ENCODE measurements around the gene TNFRSF18.

The TNFRSF18 gene

GRCh38 chr1:1213345-1214265, 7.2 kb upstream of the TNFRSF18 start, which contains the start of gene TNFRSF4:
Gene TNFRSF4 (minus strand): TSS chr1:1214153. CDS start chr1:1214127, 26 bp downstream.
- no peak for DNase-seq (ENCODE audit: low spot score)

DNA sequence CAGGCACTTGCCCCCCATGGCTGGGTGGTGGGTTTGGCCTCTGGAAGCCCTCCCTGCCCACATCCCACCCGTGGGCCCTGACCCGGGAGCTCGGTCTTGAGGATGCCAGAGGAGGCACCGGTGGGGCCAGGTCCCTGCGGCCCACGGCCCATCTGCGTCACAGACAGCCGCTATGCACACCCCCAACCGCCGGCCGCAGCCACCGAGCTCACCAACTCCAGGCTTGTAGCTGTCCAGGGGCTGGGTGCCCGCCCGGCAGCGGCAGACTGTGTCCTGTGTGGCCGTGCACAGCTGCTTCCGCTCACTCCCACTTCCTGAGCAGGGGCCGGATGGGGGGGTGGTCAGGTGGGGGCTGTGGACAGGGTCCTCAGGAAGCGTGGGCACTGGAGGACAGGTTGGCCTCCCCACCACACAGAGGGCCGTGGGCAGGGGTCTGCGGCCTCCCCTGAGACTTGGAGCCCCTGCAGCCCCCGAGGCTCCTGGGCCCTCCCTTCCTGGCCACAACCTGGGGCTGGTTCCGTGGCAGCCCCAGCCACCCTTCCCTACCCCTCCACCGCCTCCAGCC, 6.5 kb upstream of the TNFRSF18 start:
- DNase-seq (ENCODE audit: low spot score) = no peak

DNA sequence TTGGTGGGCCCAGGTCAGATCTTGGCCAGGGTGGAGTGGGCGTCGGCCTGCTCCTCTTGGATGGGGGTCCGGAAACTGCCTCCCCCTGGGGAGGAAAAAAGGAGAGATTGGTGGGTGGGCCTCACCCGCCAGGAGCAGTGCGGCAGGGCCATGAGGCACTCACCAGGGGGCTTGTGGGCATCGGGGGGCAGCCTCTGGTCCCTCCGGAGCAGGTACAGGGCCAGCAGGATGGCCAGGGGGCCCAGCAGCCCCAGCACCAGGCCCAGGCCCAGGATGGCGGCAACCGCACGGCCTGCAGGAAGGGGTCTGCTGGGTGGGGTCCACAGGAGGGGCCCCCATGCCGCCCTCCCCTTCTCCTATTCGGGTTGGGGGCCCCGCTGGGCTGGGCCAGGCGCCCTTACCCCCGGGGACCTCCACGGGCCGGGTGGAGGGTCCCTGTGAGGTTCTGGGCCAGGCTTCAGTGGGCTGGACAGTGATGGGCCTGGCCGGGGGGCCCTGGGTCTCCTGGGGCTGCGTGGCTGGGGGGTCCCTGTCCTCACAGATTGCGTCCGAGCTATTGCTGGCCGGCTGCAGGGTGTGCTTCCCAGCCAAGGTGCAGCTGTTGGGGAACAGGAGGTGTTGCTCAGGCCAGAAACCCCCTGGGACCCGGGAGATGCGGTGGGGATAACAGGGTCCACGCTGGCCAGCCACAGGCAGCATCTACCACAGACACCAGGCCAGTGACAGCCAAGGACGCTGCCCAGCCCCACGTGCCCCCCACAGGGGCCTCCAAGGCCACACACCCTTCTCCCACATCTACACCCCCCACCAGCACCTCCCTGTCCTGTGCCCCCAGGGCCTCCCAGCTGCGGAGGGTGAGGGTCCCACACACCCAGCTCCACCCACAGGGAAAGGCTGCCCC, 5.4 kb upstream of the TNFRSF18 start:
- DNase-seq (ENCODE audit: low spot score) = no peak

GRCh38 chr1:1210726-1211540, 4.5 kb upstream of the TNFRSF18 start:
- DNase-seq (ENCODE audit: low spot score) = no peak

GRCh38 chr1:1208713-1209433, 2.5 kb upstream of the TNFRSF18 start:
- DNase-seq (ENCODE audit: low spot score) = no peak

DNA sequence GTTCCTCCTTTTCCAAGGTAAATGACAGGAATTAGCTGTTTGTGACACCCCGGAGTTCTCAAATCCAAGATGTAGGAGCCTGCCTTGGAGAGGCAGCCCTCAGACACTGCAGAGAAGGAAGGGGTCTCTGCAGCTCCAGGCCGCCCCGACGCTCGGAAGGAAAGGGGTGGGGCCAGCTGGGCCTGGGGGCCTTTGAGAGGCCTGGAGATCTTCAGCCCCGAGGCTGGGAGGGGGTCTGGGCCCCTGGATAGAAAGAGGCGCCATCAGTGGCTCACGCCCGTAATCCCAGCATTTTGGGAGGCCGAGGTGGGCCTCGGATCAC, 1.1 kb upstream of the TNFRSF18 start:
- DNase-seq (ENCODE audit: low spot score) = no peak

GRCh38 chr1:1206966-1207531, 657 bp upstream of the TNFRSF18 start:
- no peak for DNase-seq (ENCODE audit: low spot score)

GRCh38 chr1:1205769-1206375, 520 bp downstream of the TNFRSF18 start:
- no peak for DNase-seq (ENCODE audit: low spot score)

DNA sequence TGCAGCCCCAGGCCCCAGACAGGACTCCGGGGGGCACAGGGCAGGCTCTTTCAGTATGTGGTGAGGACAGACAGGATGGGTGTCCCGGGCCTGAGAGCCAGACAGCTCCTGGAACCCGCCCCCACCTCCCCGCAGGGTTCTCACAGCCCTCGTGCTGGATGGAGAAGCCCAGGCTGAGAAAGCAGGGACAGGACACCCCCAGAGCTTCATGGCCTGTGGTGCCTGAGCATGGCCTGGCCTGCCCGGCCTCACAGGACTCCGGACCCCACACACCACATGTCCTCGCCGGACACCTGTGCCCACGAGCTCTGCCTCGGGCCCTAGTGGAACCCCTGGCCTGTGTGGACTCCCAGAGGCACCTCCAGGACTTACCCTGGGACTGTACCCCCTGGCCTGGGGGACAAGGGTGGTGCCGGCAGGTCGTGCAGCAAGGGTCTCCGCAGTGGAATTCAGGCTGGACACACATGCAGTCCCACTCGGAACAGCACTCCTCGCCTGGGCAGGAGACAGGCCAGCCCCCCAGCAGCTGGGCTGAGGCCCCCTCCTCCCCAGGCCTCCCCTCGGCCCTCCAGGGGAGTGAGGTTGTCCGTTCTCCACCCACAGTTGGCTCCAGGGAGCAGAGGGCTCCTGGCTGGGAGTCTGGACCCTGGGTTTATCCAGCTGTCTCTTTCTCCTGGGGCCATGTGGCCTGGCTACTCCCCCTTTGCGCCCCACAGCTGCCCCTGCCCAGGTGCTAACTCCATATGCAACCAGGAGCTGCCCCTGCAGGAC, 1.2 kb downstream of the TNFRSF18 start:
- no peak for DNase-seq (ENCODE audit: low spot score)

- no peak for DNase-seq (ENCODE audit: low spot score)
Observed at GRCh38 chr1:1204425-1204920, 1.9 kb downstream of the TNFRSF18 start.

GRCh38 chr1:1203561-1204424, 2.6 kb downstream of the TNFRSF18 start:
- DNase-seq (ENCODE audit: low spot score) = no peak

DNA sequence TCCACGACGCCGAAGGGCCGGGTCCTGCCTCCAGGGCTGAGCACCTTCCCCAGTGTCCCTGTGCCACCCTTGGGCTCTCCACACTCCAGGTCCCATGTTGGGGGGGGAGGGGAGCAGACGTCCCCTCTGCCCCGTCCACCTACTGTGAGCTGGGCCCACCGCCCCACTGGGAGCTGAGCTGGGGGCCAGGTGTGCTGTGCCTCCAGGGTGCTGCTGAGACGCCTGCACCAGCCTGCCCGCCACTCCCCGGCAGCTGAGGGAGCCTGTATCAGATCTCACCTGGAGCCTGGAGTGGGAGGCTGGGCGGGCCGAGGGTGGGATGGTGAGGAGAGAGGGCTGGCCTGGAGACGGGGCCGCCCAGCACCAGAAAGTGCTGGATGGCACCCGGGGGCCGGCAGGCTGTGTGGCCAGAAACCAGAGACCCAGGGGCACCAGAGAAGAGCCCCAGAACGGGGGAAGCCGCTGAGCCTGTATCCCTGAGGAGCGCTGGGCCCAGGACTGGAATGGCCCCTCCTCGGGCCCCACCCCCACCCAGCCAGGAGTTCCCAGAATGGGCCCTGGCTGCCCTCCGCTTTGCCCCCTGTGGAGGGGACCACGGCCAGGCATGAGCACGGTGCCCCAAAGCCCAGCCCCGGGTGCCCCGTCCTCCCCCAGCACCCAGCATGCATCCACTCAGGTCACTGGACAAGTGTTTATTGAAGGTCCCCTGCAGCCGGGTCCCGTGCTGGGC, 3.4 kb downstream of the TNFRSF18 start:
- DNase-seq (ENCODE audit: low spot score) = no peak

GRCh38 chr1:1200876-1201810, 5.2 kb downstream of the TNFRSF18 start:
- no peak for DNase-seq (ENCODE audit: low spot score)

GRCh38 chr1:1199961-1200875, 6.2 kb downstream of the TNFRSF18 start:
- DNase-seq (ENCODE audit: low spot score) = no peak
